Measurements from ENCODE around the gene PRR9.
"Not testable (repeated sequence)": the region's sequence is repeated elsewhere in the genome, so short reads cannot be mapped to it uniquely, and the experiment has no call there.

PRR9 gene

DNA sequence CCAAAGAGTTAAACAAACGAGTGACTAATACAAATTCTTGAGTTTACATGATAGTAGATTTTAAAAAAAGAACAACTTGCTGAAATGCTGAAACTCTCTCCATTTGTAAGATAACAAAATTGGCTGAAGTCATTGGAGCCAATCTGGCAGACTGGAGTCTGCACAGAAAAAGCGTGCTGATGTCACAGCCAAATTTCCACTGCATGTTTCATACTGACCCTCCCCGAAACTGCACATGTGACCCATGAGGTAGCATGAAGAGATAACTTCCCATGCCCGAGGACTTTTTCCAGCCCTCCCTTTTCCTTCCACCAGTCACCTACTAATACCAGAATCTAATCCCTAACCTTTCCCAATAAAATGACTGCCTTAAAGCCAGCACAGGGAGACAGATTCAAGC, 15.4 kb upstream of the PRR9 start:
- TF ChIP-seq POLR2AphosphoS5 (IDR thresholded peaks at IDR 0.05; ENCODE audit: low read depth, low read length) (no peak), SPI1 (IDR thresholded peaks at IDR 0.05; ENCODE audit: low read depth, low read length) (no peak), POLR2A (IDR thresholded peaks at IDR 0.05; ENCODE audit: low read depth, low read length) (no peak), PAX5 (IDR thresholded peaks at IDR 0.05; ENCODE audit: insufficient read depth, low read length, severe bottlenecking) (no peak), POU2F2 (IDR thresholded peaks at IDR 0.05; ENCODE audit: low read depth, low read length) (no peak), TAF1 (IDR thresholded peaks at IDR 0.05; ENCODE audit: low read depth, low read length) (no peak)
- no peak for DNase-seq (ENCODE audit: insufficient read length, low spot score)
- no peak for FAIRE-seq

DNA sequence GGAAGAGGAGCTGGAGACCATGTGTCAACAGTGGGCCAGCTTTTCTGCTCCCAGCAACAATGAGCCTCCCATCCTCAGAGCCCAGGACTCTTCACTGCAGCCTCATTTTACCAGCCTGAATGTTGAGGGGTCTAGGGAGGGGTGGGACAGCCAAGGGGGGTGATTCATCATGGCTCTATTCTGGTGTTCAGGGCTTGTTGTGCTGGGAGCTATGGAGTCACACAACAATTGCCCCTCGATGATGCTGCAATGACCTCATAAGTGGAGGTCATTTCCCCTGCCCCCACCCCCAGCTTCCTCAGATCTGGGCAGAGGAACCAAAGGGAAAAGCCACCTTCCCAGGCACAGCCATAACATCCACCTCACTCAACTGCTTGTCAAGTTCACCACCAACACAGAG, 14.3 kb upstream of the PRR9 start, which contains the start of gene LELP1:
LELP1 (plus strand) TSS at position 301 of the 400 bp plus-strand sequence. CDS start 1,278 bp downstream, outside the sequence.
- DNase-seq (ENCODE audit: insufficient read length, low spot score) (no peak), FAIRE-seq (no peak)
- TF ChIP-seq POLR2A (IDR thresholded peaks at IDR 0.05; ENCODE audit: low read depth, low read length), result no peak
- TF ChIP-seq POLR2AphosphoS5 (IDR thresholded peaks at IDR 0.05; ENCODE audit: low read depth, low read length), result no peak
- TF ChIP-seq TAF1 (IDR thresholded peaks at IDR 0.05; ENCODE audit: low read depth, low read length), result no peak
- no peak for TF ChIP-seq PAX5 (IDR thresholded peaks at IDR 0.05; ENCODE audit: insufficient read depth, low read length, severe bottlenecking)
- no peak for TF ChIP-seq POU2F2 (IDR thresholded peaks at IDR 0.05; ENCODE audit: low read depth, low read length)
- TF ChIP-seq SPI1 (IDR thresholded peaks at IDR 0.05; ENCODE audit: low read depth, low read length), result no peak

DNA sequence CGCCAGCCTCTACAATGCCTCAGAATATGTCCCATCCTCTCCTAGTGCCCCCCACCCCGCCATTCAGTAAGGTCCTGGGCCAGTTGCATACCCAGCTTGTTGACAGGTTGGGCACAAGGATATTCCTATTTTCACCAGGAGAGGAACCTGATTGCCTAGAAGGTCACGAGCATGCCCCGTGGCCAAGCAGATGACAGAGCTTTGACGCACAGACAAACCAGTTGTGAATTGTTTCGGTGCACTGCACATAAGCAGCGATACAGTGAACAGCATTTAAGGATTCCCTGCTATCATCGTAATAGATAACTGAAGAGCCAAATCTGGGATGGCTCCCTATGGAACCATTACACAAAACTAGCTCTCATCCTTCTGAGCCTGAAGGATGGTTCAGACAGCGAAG, 10.8 kb upstream of the PRR9 start:
- TF ChIP-seq POU2F2 (IDR thresholded peaks at IDR 0.05; ENCODE audit: low read depth, low read length) (no peak), SPI1 (IDR thresholded peaks at IDR 0.05; ENCODE audit: low read depth, low read length) (no peak), POLR2A (IDR thresholded peaks at IDR 0.05; ENCODE audit: low read depth, low read length) (no peak), TAF1 (IDR thresholded peaks at IDR 0.05; ENCODE audit: low read depth, low read length) (no peak), POLR2AphosphoS5 (IDR thresholded peaks at IDR 0.05; ENCODE audit: low read depth, low read length) (no peak), PAX5 (IDR thresholded peaks at IDR 0.05; ENCODE audit: insufficient read depth, low read length, severe bottlenecking) (no peak)
- FAIRE-seq (no peak), DNase-seq (ENCODE audit: insufficient read length, low spot score) (no peak)

DNA sequence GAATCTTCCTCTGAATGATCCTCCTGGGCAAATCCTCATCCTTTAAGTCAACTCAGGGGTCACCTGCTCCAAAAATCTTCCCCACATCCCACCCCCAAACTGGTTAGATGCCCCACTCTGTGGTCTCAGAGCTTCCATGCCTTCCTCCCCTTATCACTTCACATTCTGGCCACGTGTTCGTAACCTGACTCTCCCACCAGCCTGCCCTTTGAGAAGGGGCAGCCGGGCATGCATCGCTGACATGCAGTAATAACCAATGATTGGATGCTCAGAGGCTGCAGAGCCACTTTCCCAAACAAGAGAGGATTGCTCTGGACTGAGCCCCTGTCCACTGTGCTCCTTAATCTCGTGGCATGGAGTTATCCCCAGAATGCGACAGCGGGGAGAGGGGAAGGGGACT, 7.2 kb upstream of the PRR9 start:
- no peak for DNase-seq (ENCODE audit: insufficient read length, low spot score)
- no peak for FAIRE-seq
- TF ChIP-seq POLR2AphosphoS5 (IDR thresholded peaks at IDR 0.05; ENCODE audit: low read depth, low read length) (no peak), POLR2A (IDR thresholded peaks at IDR 0.05; ENCODE audit: low read depth, low read length) (no peak), SPI1 (IDR thresholded peaks at IDR 0.05; ENCODE audit: low read depth, low read length) (no peak), POU2F2 (IDR thresholded peaks at IDR 0.05; ENCODE audit: low read depth, low read length) (no peak), PAX5 (IDR thresholded peaks at IDR 0.05; ENCODE audit: insufficient read depth, low read length, severe bottlenecking) (no peak), TAF1 (IDR thresholded peaks at IDR 0.05; ENCODE audit: low read depth, low read length) (no peak)

DNA sequence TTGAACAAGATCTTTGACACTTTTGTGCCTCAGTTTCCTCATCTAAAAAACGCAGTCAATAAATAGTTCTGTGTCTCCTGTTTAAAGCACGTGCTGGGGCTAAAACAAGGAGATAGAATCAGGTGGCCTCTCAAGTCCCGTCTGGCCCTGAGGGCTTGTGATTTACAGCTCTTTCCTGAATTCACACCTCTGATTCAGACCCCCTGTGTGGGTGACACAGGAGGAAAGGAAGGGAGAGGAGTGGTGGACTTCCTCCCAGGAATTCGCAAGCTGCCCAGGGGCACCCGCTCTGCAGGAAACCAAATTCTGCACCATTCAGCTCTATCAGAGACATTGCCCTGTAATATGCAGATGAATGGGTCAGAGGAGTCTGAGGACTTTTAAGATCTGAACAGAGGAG, 5.2 kb upstream of the PRR9 start:
- TF ChIP-seq PAX5 (IDR thresholded peaks at IDR 0.05; ENCODE audit: insufficient read depth, low read length, severe bottlenecking) (no peak), POLR2A (IDR thresholded peaks at IDR 0.05; ENCODE audit: low read depth, low read length) (no peak), SPI1 (IDR thresholded peaks at IDR 0.05; ENCODE audit: low read depth, low read length) (no peak), TAF1 (IDR thresholded peaks at IDR 0.05; ENCODE audit: low read depth, low read length) (no peak)
- no peak for FAIRE-seq
- DNase-seq (ENCODE audit: insufficient read length, low spot score), result no peak

DNA sequence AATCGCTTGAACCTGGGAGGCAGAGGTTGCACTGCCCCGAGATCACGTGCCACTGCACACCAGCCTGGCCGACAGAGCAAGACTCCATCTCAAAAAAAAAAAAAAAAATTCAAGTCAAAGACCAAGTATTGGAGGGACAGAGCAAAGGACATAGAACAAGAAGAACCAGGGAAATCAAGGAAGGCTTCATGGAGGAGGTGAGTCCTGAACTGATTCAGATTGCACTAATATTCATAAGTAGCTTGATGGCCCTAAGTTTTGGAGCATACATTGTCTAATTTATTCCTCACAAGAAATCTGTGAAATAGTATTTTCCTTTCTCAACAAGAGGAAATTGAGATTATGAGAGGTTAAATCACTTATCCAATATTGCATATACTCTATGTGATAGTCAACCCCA, 3.9 kb upstream of the PRR9 start:
- TF ChIP-seq POU2F2 (IDR thresholded peaks at IDR 0.05; ENCODE audit: low read depth, low read length) (no peak), POLR2A (IDR thresholded peaks at IDR 0.05; ENCODE audit: low read depth, low read length) (no peak), PAX5 (IDR thresholded peaks at IDR 0.05; ENCODE audit: insufficient read depth, low read length, severe bottlenecking) (no peak), TAF1 (IDR thresholded peaks at IDR 0.05; ENCODE audit: low read depth, low read length) (no peak), POLR2AphosphoS5 (IDR thresholded peaks at IDR 0.05; ENCODE audit: low read depth, low read length) (no peak), SPI1 (IDR thresholded peaks at IDR 0.05; ENCODE audit: low read depth, low read length) (no peak)
- DNase-seq (ENCODE audit: insufficient read length, low spot score) (no peak), FAIRE-seq (no peak)

DNA sequence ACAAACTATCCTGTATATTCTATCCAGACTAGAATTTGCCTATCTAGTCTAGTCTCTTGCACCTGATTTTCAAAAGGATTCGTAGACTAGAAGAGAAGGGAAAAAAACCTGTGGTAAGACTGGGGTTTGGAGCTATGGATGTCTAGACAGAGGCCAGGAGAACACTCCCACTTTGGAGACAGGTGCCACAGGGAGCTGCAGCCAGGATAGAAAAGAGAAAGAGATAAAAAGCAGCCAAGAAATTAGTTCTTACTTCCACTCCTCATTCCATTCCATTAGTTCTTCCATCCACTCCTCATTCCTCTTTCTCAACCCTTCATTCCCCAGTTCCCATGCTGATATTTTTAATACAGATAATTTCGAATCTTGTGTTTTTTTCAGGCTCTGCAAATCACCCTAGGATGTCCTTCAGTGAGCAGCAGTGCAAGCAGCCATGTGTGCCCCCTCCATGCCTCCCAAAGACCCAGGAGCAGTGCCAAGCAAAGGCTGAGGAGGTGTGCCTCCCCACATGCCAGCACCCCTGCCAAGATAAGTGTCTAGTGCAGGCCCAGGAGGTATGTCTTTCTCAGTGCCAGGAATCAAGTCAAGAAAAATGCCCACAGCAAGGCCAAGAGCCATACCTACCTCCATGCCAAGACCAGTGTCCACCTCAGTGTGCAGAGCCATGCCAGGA, 496 bp downstream of the PRR9 start:
- TF ChIP-seq TAF1 (IDR thresholded peaks at IDR 0.05; ENCODE audit: low read depth, low read length), result no peak
- TF ChIP-seq SPI1 (IDR thresholded peaks at IDR 0.05; ENCODE audit: low read depth, low read length), result no peak
- TF ChIP-seq POLR2A (IDR thresholded peaks at IDR 0.05; ENCODE audit: low read depth, low read length), result no peak
- DNase-seq (ENCODE audit: insufficient read length, low spot score), result no peak
- FAIRE-seq, result no peak

DNA sequence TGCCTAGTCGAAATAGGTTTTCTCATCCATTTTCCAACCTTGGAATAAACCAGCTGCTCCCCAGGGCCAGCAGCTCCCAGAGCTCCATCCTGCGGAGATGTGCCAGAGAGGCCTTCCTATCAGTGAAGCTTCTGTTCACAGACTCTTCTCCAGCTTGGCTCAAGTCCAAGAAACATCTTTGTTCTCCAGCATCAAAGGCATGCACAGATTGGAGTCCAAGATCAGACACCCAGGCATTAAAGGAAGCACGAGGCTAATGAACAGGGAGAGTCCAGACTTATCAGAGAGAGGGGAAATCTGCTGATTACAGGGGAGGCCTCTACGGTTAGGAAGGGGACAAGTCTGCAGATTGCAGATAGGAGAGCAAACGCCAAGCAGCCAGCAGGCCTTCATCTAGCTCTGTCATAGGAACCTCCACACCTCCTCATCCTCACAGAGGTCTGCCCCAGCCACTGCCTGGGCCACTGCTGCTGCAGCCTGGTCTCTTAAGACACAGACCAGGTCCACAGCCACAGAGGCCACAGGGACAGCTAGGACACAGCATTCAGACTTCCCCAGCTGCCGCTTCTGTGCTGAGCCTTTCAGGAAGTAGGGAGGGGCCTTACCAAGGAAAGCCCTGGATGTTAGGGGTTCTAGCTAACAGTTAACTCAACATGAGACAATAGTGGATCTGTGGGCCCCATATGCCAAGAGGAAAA, 3.4 kb downstream of the PRR9 start:
- FAIRE-seq (no peak), DNase-seq (ENCODE audit: insufficient read length, low spot score) (no peak)
- TF ChIP-seq PAX5 (IDR thresholded peaks at IDR 0.05; ENCODE audit: insufficient read depth, low read length, severe bottlenecking) (no peak), TAF1 (IDR thresholded peaks at IDR 0.05; ENCODE audit: low read depth, low read length) (no peak), SPI1 (IDR thresholded peaks at IDR 0.05; ENCODE audit: low read depth, low read length) (no peak)

DNA sequence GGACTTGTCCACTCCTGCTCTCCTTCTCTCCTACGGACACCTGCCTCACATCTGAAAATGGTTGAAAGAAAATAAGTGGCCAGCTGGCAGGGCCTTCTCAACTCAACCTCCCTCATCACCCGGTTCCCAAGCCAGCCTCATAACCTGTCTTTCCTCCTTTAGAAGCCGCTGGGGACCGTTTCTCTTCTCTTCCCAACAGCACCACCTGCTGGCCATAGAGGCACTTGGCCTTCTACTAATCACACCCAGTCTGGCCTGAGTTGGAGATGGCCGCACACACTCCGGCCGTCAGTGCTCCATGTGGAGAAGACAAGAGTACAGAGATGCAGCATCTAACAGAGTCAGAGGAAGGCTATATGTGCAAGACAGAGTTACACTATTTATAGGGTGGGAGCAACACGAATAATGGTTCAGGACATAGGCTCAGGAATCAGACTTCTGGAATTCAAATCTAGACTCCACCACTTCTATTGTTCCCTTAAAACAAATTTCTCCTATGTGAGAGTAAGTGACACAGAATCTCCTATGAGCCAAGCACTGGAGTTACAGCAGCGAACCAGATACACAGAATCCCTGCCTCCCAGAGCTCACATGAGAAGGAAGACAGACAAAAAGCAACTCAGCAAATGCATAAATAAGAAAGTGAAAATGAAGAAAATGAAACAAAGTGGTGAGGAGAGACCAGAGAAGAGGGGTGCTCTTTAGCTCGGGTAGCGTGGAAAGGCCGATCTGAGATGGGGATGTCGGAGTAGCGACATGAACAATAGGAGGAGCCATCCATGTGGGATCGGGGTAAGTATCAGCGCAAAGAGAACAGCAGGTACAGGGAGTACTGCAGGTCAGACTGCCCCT, 5.9 kb downstream of the PRR9 start:
- not testable (repeated sequence) for DNase-seq (ENCODE audit: insufficient read length, low spot score)
- FAIRE-seq, result peak; percentile 97

All from GM12891 (cell line).